MCF 10A (cell line): Measurements from ENCODE around the gene TCIRG1. TPM values are rescaled to one million over a fixed set of nuclear protein-coding genes. Genes with fewer than 3 reads are reported as not detected.

ENCODE experiments used
- BruUV-seq: library from RNA; stranded (reverse); fragments of 400-500 nt; replicated peaks from 2 replicates; lab custom pipeline; 2021; lab: Mats Ljungman, UMichigan
- CTCF ChIA-PET: fragments of 300-600 bp; sonication (Branson Sonifier 250); formaldehyde crosslinking; extraction: SDS; loops from one replicate; lab custom pipeline; 2021; ENCODE audit warnings: antibody characterized with exemption, inconsistent platforms; lab: Yijun Ruan, JAX
- POLR2A ChIA-PET: fragments of 300-600, 350-650 bp; sonication (Branson Sonifier 250); formaldehyde crosslinking; extraction: SDS; loops from one replicate; lab custom pipeline; 2020; ENCODE audit warnings: antibody characterized with exemption, inconsistent platforms; lab: Yijun Ruan, JAX
- DNase-seq: peaks from one replicate; pipeline ENCODE4 v3.0.0-alpha.2; 2018; ENCODE audit not compliant: unreplicated experiment
- H3K27ac Mint-ChIP-seq: one replicate; pipeline ENCODE4 v1.8.0; 2022; ENCODE audit warnings: mild to moderate bottlenecking, low read depth, mixed read lengths; ENCODE audit not compliant: unreplicated experiment
- H3K27me3 Mint-ChIP-seq: one replicate; pipeline ENCODE4 v1.8.0; 2022; ENCODE audit warnings: mixed read lengths; ENCODE audit not compliant: insufficient read depth, unreplicated experiment
- H3K36me3 Mint-ChIP-seq: one replicate; pipeline ENCODE4 v1.8.0; 2022; ENCODE audit warnings: mild to moderate bottlenecking, moderate library complexity, mixed read lengths; ENCODE audit not compliant: insufficient read depth, unreplicated experiment
- H3K4me1 Mint-ChIP-seq: one replicate; pipeline ENCODE4 v1.8.0; 2022; ENCODE audit warnings: mixed read lengths; ENCODE audit not compliant: insufficient read depth, unreplicated experiment
- H3K4me3 Mint-ChIP-seq: one replicate; pipeline ENCODE4 v1.8.0; 2022; ENCODE audit warnings: mild to moderate bottlenecking, moderate library complexity, mixed read lengths; ENCODE audit not compliant: unreplicated experiment
- H3K9me3 Mint-ChIP-seq: one replicate; pipeline ENCODE4 v1.8.0; 2022; ENCODE audit warnings: mixed read lengths; ENCODE audit not compliant: unreplicated experiment
- intact Hi-C: fragments of 100-400 bp; cut with micrococcal nuclease; formaldehyde crosslinking; loops from 2 replicates; pipeline ENCODE4 v1.14.1; 2022
- total RNA-seq: library from RNA; stranded (reverse); gene quantifications from 2 replicates; pipeline ENCODE4 v1.2.3, GENCODE V29; 2022
- TF ChIP-seq, protein P1 (sequence below): fragments of 200-600 bp; IDR thresholded peaks from one replicate; pipeline ENCODE4 v1.8.0; 2022; ENCODE audit warnings: antibody characterized with exemption, mild to moderate bottlenecking; ENCODE audit not compliant: unreplicated experiment

TCIRG1 gene
- total RNA-seq, 1 experiment from 2014 or later = 12.3 TPM

DNA sequence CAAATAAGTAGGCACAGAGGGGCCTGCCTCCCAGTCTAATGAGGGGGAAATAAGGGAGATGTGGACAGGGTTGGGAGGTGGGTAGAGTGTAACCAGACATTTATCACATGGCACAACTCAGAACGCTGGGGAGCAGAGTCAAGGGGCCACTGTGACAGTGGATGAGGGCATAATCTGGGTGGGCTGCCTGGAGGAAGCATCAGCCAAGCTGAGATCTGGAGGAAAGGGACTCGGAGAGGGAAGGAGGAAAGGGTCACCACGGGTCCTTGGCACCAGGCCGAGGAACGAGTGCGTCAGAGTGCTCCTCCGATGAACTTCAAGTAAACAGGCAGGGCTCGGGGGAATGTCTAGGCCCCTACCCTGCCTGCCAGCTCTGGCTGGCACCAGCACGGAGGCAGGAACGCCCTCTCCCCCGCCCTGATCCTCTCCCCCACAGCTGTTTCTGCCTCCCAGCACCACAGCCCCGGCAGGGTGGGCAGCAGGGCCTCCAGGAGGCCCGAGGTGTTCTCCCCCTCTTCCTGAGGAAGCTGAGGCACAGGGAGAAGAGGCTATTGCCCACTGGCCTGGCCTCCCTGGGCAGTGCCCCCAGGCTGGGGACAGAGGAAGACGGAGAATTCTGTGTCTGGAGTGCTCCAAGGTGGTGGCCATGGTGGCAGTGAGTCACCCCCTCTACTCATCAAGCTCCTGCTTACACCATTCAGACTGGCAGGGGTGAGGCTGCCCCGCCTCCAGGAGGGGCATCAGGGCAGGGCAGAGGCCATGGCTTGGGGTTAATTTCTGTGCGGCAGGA is 24.5 kb upstream of the TCIRG1 start:
- no TSS peak for BruUV-seq
- no peaks in the 10 kb centered on the region for H3K27me3 Mint-ChIP-seq
- CTCF ChIA-PET = interaction anchor here (0.7 to 1.2 kb wide), 3 partner anchors 15 to 283 kb away, joined by 3 read pairs; no protein-coding TSS in a partner anchor
- peaks cover 36% of the 10 kb centered on the region for H3K36me3 Mint-ChIP-seq
- H3K27ac Mint-ChIP-seq = peak overlapping the region; percentile 89
- intact Hi-C loops = loop anchor here (1.0 kb wide), 1 partner anchor 14 kb away; no protein-coding TSS in a partner anchor
- TF ChIP-seq, protein P1, sequence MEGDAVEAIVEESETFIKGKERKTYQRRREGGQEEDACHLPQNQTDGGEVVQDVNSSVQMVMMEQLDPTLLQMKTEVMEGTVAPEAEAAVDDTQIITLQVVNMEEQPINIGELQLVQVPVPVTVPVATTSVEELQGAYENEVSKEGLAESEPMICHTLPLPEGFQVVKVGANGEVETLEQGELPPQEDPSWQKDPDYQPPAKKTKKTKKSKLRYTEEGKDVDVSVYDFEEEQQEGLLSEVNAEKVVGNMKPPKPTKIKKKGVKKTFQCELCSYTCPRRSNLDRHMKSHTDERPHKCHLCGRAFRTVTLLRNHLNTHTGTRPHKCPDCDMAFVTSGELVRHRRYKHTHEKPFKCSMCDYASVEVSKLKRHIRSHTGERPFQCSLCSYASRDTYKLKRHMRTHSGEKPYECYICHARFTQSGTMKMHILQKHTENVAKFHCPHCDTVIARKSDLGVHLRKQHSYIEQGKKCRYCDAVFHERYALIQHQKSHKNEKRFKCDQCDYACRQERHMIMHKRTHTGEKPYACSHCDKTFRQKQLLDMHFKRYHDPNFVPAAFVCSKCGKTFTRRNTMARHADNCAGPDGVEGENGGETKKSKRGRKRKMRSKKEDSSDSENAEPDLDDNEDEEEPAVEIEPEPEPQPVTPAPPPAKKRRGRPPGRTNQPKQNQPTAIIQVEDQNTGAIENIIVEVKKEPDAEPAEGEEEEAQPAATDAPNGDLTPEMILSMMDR = no peak
- H3K4me3 Mint-ChIP-seq = peak overlapping the region; percentile 88
- H3K9me3 Mint-ChIP-seq = no peaks in the 10 kb centered on the region
- DNase-seq = peak; percentile 98
- POLR2A ChIA-PET = interaction anchor here (0.6 to 4.9 kb wide), 15 partner anchors 8 to 300 kb away, joined by 3 to 59 read pairs (median 4); partner anchors contain the start of genes C11orf24, NDUFS8, TCIRG1 and UNC93B1
- H3K4me1 Mint-ChIP-seq = peaks cover 73% of the 10 kb centered on the region

DNA sequence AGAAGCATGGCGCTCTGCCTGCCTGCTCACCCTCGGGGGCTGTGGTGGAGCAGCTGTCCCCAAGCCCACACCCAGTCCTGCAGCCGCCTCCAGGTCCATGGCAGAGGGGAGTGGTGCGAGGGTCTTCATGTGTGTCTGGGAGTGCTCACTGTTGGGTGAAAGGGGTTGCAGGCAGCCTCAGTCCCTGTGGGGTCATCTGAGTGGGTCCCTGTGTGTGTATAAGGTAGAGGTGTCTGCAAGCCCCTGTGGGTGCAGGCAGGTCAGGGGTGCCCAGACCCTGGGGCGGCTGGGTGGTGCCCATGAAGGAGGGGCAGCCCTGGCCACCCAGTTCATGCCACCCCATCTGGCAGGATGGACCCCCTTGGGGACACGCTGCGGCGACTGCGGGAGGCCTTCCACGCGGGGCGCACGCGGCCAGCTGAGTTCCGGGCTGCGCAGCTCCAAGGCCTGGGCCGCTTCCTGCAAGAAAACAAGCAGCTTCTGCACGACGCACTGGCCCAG is 23.8 kb upstream of the TCIRG1 start:
- intact Hi-C loops = loop anchor here (1.0 kb wide), 1 partner anchor 13 kb away; no protein-coding TSS in a partner anchor
- H3K9me3 Mint-ChIP-seq = no peaks in the 10 kb centered on the region
- peak overlapping the region; percentile 88 for H3K4me3 Mint-ChIP-seq
- H3K4me1 Mint-ChIP-seq = peaks cover 73% of the 10 kb centered on the region
- peak overlapping the region; percentile 89 for H3K27ac Mint-ChIP-seq
- TF ChIP-seq, protein P1 = no peak
- BruUV-seq = no TSS peak
- CTCF ChIA-PET = interaction anchor here (0.8 kb wide), 1 partner anchor 282 kb away, joined by 3 read pairs; no protein-coding TSS in a partner anchor
- H3K27me3 Mint-ChIP-seq = no peaks in the 10 kb centered on the region
- POLR2A ChIA-PET = interaction anchor here (0.6 to 4.9 kb wide), 14 partner anchors 9 to 299 kb away, joined by 3 to 59 read pairs (median 4); partner anchors contain the start of genes C11orf24, NDUFS8, TCIRG1 and UNC93B1
- peaks cover 43% of the 10 kb centered on the region for H3K36me3 Mint-ChIP-seq
- no peak for DNase-seq

DNA sequence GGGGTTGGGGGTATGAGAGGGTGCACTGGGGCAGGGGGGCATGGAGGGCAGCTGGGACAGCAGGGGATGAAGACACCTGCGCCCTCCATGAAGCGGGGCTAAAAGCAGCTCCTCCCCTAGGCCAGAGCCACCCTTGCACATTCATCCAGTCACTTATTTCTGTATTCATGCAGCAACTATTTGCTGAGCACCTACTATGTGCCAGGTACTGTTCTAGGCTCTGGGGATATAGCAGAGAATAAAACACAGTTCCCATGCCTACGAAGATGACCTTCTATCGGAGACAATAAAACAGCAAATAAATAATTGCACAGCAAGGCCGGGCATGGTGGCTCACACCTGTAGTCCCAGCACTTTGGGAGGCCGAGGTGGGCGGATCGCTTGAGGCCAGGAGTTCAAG is 23.4 kb upstream of the TCIRG1 start:
- intact Hi-C loops = no loop called here
- ChIA-PET CTCF (no interaction called here), POLR2A (interaction anchor here (0.6 to 4.9 kb wide), 4 partner anchors 9 to 258 kb away, joined by 3 to 59 read pairs (median 4); partner anchors contain the start of gene NDUFS8)
- Mint-ChIP-seq H3K9me3 (no peaks in the 10 kb centered on the region), H3K27me3 (no peaks in the 10 kb centered on the region), H3K27ac (no peak overlapping the region), H3K4me3 (no peak overlapping the region), H3K36me3 (peaks cover 48% of the 10 kb centered on the region), H3K4me1 (peaks cover 75% of the 10 kb centered on the region)
- no peak for DNase-seq
- BruUV-seq = no TSS peak
- TF ChIP-seq, protein P1 = no peak
